Stomach (tissue), 9 donors: Measurements from ENCODE around the gene EPHA6. TPM values are rescaled to one million over a fixed set of nuclear protein-coding genes. Genes with fewer than 3 reads are reported as not detected.

Source experiments
- DNase-seq, 2 donors: peaks; one replicate each; pipeline versions ENCODE4 v3.0.0 to v3.0.0-alpha.2; 2013 to 2019
- H3K27ac ChIP-seq, 5 donors: fragments of 200-600 bp in 4 of 5; sonication (generic) in 4 of 5; one replicate each; pipeline ENCODE4 v1.5.1; 2013 to 2019; ENCODE audit warnings: mild to moderate bottlenecking in 1 of 5, moderate library complexity in 1 of 5
- H3K27me3 ChIP-seq, 3 donors: fragments of 200-600 bp; sonication (generic); one replicate each; pipeline ENCODE4 v1.5.1; 2017 to 2019; ENCODE audit warnings: mixed run types in 1 of 3
- H3K36me3 ChIP-seq, 4 donors: fragments of 200-600 bp; sonication (generic); 1 replicate in 3 of 4; 2 replicates in 1 of 4; pipeline ENCODE4 v1.5.1; 2016 to 2019
- H3K4me1 ChIP-seq, 4 donors: fragments of 200-600 bp; sonication (generic); one replicate each; pipeline ENCODE4 v1.5.1; 2016 to 2019
- H3K4me3 ChIP-seq, 4 donors: fragments of 200-600 bp; sonication (generic) in 3 of 4; one replicate each; pipeline ENCODE4 v1.5.1; 2016 to 2019; ENCODE audit warnings: mild to moderate bottlenecking in 1 of 4
- H3K9me3 ChIP-seq, 4 donors: fragments of 200-600 bp; sonication (generic); one replicate each; pipeline ENCODE4 v1.5.1; 2016 to 2019
- CTCF ChIP-seq, 7 experiments: fragments of 450-650 bp in 4 of 7; fragments of 200-600 bp in 3 of 7; sonication (generic) in 3 of 7; IDR thresholded peaks; one replicate each; pipeline ENCODE4 v1.5.1; 2016 to 2019; ENCODE audit warnings: antibody characterized with exemption in 7 of 7, control low read depth in 2 of 7, mild to moderate bottlenecking in 1 of 7
- EP300 ChIP-seq: sonication (generic); formaldehyde crosslinking; IDR thresholded peaks from one replicate; pipeline ENCODE4 v1.6.1; 2017; ENCODE audit warnings: antibody characterized with exemption
- POLR2A ChIP-seq, 4 donors: fragments of 450-650 bp; IDR thresholded peaks; one replicate each; pipeline ENCODE4 v1.6.1; 2016; ENCODE audit warnings: antibody characterized with exemption in 4 of 4, control low read depth in 2 of 4, mild to moderate bottlenecking in 1 of 4, moderate library complexity in 1 of 4
- POLR2AphosphoS5 ChIP-seq, 3 donors: sonication (generic); formaldehyde crosslinking; IDR thresholded peaks; one replicate each; pipeline ENCODE4 v1.6.1; 2016; ENCODE audit warnings: antibody characterized with exemption in 3 of 3
- WGBS, 5 donors: extraction: QIAGEN DNeasy Blood & Tissue Kit in 3 of 5; methylation state at CpG; one replicate each; pipeline versions ENCODE4 v1.1.5 to v1.1.7; 2013 to 2018; 5-methylcytosine and 5-hydroxymethylcytosine counted together
- intact Hi-C: fragments of 100-400 bp; cut with DNase I; formaldehyde crosslinking; loops from one replicate; pipeline ENCODE4 v1.15.1; 2023; ENCODE audit warnings: low total_unique reads
- polyA plus RNA-seq, 3 donors: library from polyadenylated mRNA; stranded (reverse); fragments of 200-250 nt; gene quantifications; one replicate each; pipeline ENCODE4 v1.2.3, GENCODE V29; 2013
- total RNA-seq, 5 donors: library from RNA; depleted of rRNA; stranded (reverse); fragments of >200 nt; gene quantifications; one replicate each; pipeline versions ENCODE4 v1.1.0 to v1.2.3, GENCODE V29; 2014 to 2016
- donor health status: healthy with polysubstance abuse.
- donor health status: Bipolar disorder and iron deficiency.
- donor health status: healthy.

Gene EPHA6
- total and polyA plus RNA-seq, 8 donors, result 0.18 to 179 (median 14.7) TPM; not detected in 4

- DNase-seq, result no peak
- H3K4me3 ChIP-seq, result no peak overlapping the region
- H3K9me3 ChIP-seq, result no peaks in the 10 kb centered on the region
- intact Hi-C loops, result no loop called here
- H3K27me3 ChIP-seq, result no peaks in the 10 kb centered on the region
- no peak for TF ChIP-seq EP300
- no peaks in the 10 kb centered on the region for H3K36me3 ChIP-seq
- 28 to 48% (median 47%) methylated on average over 1 of the region's 1 CpG for WGBS, 5 donors
- H3K27ac ChIP-seq, result no peak overlapping the region
- H3K4me1 ChIP-seq, result no peaks in the 10 kb centered on the region
Measured at GRCh38 chr3:97257942-97258697, 443.7 kb downstream of the EPHA6 start.

GRCh38 chr3:97259263-97259662, 444.9 kb downstream of the EPHA6 start:
- no peak for DNase-seq
- Histone ChIP-seq H3K4me1 (no peaks in the 10 kb centered on the region), H3K36me3 (no peaks in the 10 kb centered on the region), H3K4me3 (no peak overlapping the region), H3K9me3 (no peaks in the 10 kb centered on the region), H3K27me3 (no peaks in the 10 kb centered on the region), H3K27ac (no peak overlapping the region)
- intact Hi-C loops, result no loop called here
- WGBS, 5 donors, result 50 to 74% (median 60%) methylated on average over 1 of the region's 1 CpG
- no peak for TF ChIP-seq POLR2AphosphoS5 (IDR thresholded peaks at IDR 0.05)
- no peak for TF ChIP-seq CTCF (IDR thresholded peaks at IDR 0.05)
- TF ChIP-seq POLR2A (IDR thresholded peaks at IDR 0.05), result no peak
- TF ChIP-seq EP300, result no peak

GRCh38 chr3:97264180-97264579, 449.8 kb downstream of the EPHA6 start:
- no peak overlapping the region for H3K27ac ChIP-seq
- no peaks in the 10 kb centered on the region for H3K4me1 ChIP-seq
- peaks cover 0 to 5% (median 0%) of the 10 kb centered on the region in 4 donors for H3K9me3 ChIP-seq
- no peaks in the 10 kb centered on the region for H3K36me3 ChIP-seq
- 89 to 100% (median 94%) methylated on average over 2 to 8 of the region's 8 CpGs for WGBS, 5 donors
- H3K27me3 ChIP-seq, result no peaks in the 10 kb centered on the region
- TF ChIP-seq CTCF (IDR thresholded peaks at IDR 0.05), result no peak
- TF ChIP-seq POLR2AphosphoS5 (IDR thresholded peaks at IDR 0.05), result no peak
- no peak for TF ChIP-seq POLR2A (IDR thresholded peaks at IDR 0.05)
- no peak for TF ChIP-seq EP300
- intact Hi-C loops, result no loop called here
- DNase-seq, result no peak
- no peak overlapping the region for H3K4me3 ChIP-seq

GRCh38 chr3:97265237-97266005, 451.0 kb downstream of the EPHA6 start:
- Histone ChIP-seq H3K36me3 (no peaks in the 10 kb centered on the region), H3K9me3 (peaks cover 0 to 5% (median 0%) of the 10 kb centered on the region in 4 donors), H3K27me3 (no peaks in the 10 kb centered on the region), H3K4me3 (no peak overlapping the region), H3K27ac (no peak overlapping the region), H3K4me1 (no peaks in the 10 kb centered on the region)
- intact Hi-C loops, result no loop called here
- no peak for DNase-seq
- no peak for TF ChIP-seq EP300
- TF ChIP-seq POLR2A (IDR thresholded peaks at IDR 0.05), result no peak
- no peak for TF ChIP-seq CTCF (IDR thresholded peaks at IDR 0.05)
- TF ChIP-seq POLR2AphosphoS5 (IDR thresholded peaks at IDR 0.05), result no peak
- WGBS, 5 donors, result 87 to 94% (median 91%) methylated on average over 13 to 19 of the region's 19 CpGs
